Measurements from ENCODE around the gene CDH5. TPM values are rescaled to one million over a fixed set of nuclear protein-coding genes. Genes with fewer than 3 reads are reported as not detected.

CDH5 gene
- total RNA-seq, 1 donor from 2014 or later, result 9.6 TPM

GRCh38 chr16:66382171-66382965 is 15.9 kb downstream of the CDH5 start:
- DNase-seq, result no peak
- Mint-ChIP-seq H3K27ac (ENCODE audit: unreplicated experiment) (no peak overlapping the region), H3K27me3 (ENCODE audit: unreplicated experiment) (peaks cover 8% of the 10 kb centered on the region), H3K9me3 (ENCODE audit: unreplicated experiment) (peaks cover 7% of the 10 kb centered on the region), H3K4me3 (ENCODE audit: unreplicated experiment) (no peak overlapping the region), H3K36me3 (ENCODE audit: unreplicated experiment) (peaks cover 6% of the 10 kb centered on the region), H3K4me1 (ENCODE audit: low read depth, unreplicated experiment) (peaks cover 1% of the 10 kb centered on the region)
- no peak for TF ChIP-seq CTCF (IDR thresholded peaks at IDR 0.05; ENCODE audit: partially characterized antibody, unreplicated experiment)

- peaks cover 1% of the 10 kb centered on the region for H3K4me1 Mint-ChIP-seq (ENCODE audit: low read depth, unreplicated experiment)
- H3K27me3 Mint-ChIP-seq (ENCODE audit: unreplicated experiment), result peaks cover 8% of the 10 kb centered on the region
- no peak for DNase-seq
- no peak for TF ChIP-seq CTCF (IDR thresholded peaks at IDR 0.05; ENCODE audit: partially characterized antibody, unreplicated experiment)
- peaks cover 6% of the 10 kb centered on the region for H3K36me3 Mint-ChIP-seq (ENCODE audit: unreplicated experiment)
- H3K9me3 Mint-ChIP-seq (ENCODE audit: unreplicated experiment), result peaks cover 7% of the 10 kb centered on the region
- no peak overlapping the region for H3K27ac Mint-ChIP-seq (ENCODE audit: unreplicated experiment)
- no peak overlapping the region for H3K4me3 Mint-ChIP-seq (ENCODE audit: unreplicated experiment)
Observed at GRCh38 chr16:66382966-66383299, 16.4 kb downstream of the CDH5 start.

GRCh38 chr16:66383551-66383950 is 17.1 kb downstream of the CDH5 start:
- peaks cover 10% of the 10 kb centered on the region for H3K36me3 Mint-ChIP-seq (ENCODE audit: unreplicated experiment)
- no peak overlapping the region for H3K4me3 Mint-ChIP-seq (ENCODE audit: unreplicated experiment)
- no peak for TF ChIP-seq CTCF (IDR thresholded peaks at IDR 0.05; ENCODE audit: partially characterized antibody, unreplicated experiment)
- H3K9me3 Mint-ChIP-seq (ENCODE audit: unreplicated experiment), result peaks cover 4% of the 10 kb centered on the region
- no peak for DNase-seq
- H3K4me1 Mint-ChIP-seq (ENCODE audit: low read depth, unreplicated experiment), result peaks cover 1% of the 10 kb centered on the region
- H3K27ac Mint-ChIP-seq (ENCODE audit: unreplicated experiment), result no peak overlapping the region
- peaks cover 8% of the 10 kb centered on the region for H3K27me3 Mint-ChIP-seq (ENCODE audit: unreplicated experiment)

- Mint-ChIP-seq H3K27ac (ENCODE audit: unreplicated experiment) (no peak overlapping the region), H3K4me1 (ENCODE audit: low read depth, unreplicated experiment) (no peaks in the 10 kb centered on the region), H3K36me3 (ENCODE audit: unreplicated experiment) (peaks cover 7% of the 10 kb centered on the region), H3K27me3 (ENCODE audit: unreplicated experiment) (peaks cover 10% of the 10 kb centered on the region), H3K9me3 (ENCODE audit: unreplicated experiment) (peaks cover 3% of the 10 kb centered on the region), H3K4me3 (ENCODE audit: unreplicated experiment) (no peak overlapping the region)
- TF ChIP-seq CTCF (IDR thresholded peaks at IDR 0.05; ENCODE audit: partially characterized antibody, unreplicated experiment), result no peak
- no peak for DNase-seq
Observed at GRCh38 chr16:66385415-66385814, 18.9 kb downstream of the CDH5 start.
